GM12878 (cell line): ENCODE measurements around the gene PARP16. TPM values are rescaled to one million over a fixed set of nuclear protein-coding genes. Genes with fewer than 3 reads are reported as not detected.

Source experiments
- ATAC-seq: fragments of 200-7000 bp; cut with Tn5 transposase; 3 replicates; pipeline ENCODE4 v1.9.1; 2020; ENCODE audit warnings: mild to moderate bottlenecking, moderate library complexity
- BruUV-seq: library from RNA; stranded (reverse); fragments of 400-500 nt; replicated peaks from 2 replicates; lab custom pipeline; 2021; lab: Mats Ljungman, UMichigan
- CTCF ChIA-PET: fragments of 300-600 bp; sonication (Branson Sonifier 250); formaldehyde crosslinking; extraction: SDS; loops from one replicate; lab custom pipeline; 2021; ENCODE audit warnings: inconsistent platforms; lab: Yijun Ruan, JAX
- POLR2A ChIA-PET: fragments of 350-600 bp; formaldehyde crosslinking; extraction: SDS; loops from one replicate; lab custom pipeline; 2021; ENCODE audit warnings: inconsistent platforms; lab: Charles Lee
- RAD21 ChIA-PET: fragments of 300-600 bp; sonication (Branson Sonifier 250); formaldehyde crosslinking; loops from one replicate; lab custom pipeline; 2023; ENCODE audit warnings: antibody characterized with exemption; ENCODE audit not compliant: unreplicated experiment; lab: Charles Lee
- SMC1A ChIA-PET: fragments of 300-600 bp; sonication (Branson Sonifier 250); formaldehyde crosslinking; loops from one replicate; lab custom pipeline; 2023; ENCODE audit not compliant: unreplicated experiment, uncharacterized antibody; lab: Charles Lee
- DNase-seq: peaks from one replicate; pipeline ENCODE4 v3.0.0-alpha.2; 2011; ENCODE audit warnings: low read depth, low spot score
- FAIRE-seq: peaks from 3 replicates; lab custom pipeline; 2011; peaks lifted over from hg19 to GRCh38; lab: Jason Lieb, UNC
- H2AFZ ChIP-seq: 2 replicates; pipeline ENCODE4 v1.6.0; 2011; ENCODE audit warnings: low read depth, low read length, control low read depth; ENCODE audit not compliant: control insufficient read depth
- H3K27ac ChIP-seq: 2 replicates; pipeline ENCODE4 v1.5.1; 2011; ENCODE audit warnings: control low read depth; ENCODE audit not compliant: control insufficient read depth, insufficient read depth
- H3K27me3 ChIP-seq, 2 experiments: replicated peaks in 1 of 2; 2 replicates each; pipeline versions ENCODE4 v1.6.0 to v1.6.1; 2011; ENCODE audit warnings: low read length in 1 of 2; ENCODE audit not compliant: control insufficient read depth in 2 of 2, insufficient read depth in 2 of 2
- H3K36me3 ChIP-seq, 2 experiments: 2 replicates each; pipeline ENCODE4 v1.5.1; 2011; ENCODE audit warnings: low read length in 1 of 2; ENCODE audit not compliant: control insufficient read depth in 2 of 2, insufficient read depth in 2 of 2
- H3K4me1 ChIP-seq: 2 replicates; pipeline ENCODE4 v1.6.1; 2011; ENCODE audit warnings: mild to moderate bottlenecking, low read length, moderate library complexity, mixed read lengths; ENCODE audit not compliant: control insufficient read depth, insufficient read depth
- H3K4me2 ChIP-seq: 2 replicates; pipeline ENCODE4 v1.6.0; 2011; ENCODE audit warnings: control low read depth; ENCODE audit not compliant: control insufficient read depth, insufficient read depth
- H3K4me3 ChIP-seq: fragments of 200-600 bp; sonication (generic); 2 replicates; pipeline ENCODE4 v1.5.1; 2016
- H3K79me2 ChIP-seq: 2 replicates; pipeline ENCODE4 v1.6.0; 2011; ENCODE audit warnings: low read length; ENCODE audit not compliant: control insufficient read depth, insufficient read depth
- H3K9ac ChIP-seq: 2 replicates; pipeline ENCODE4 v1.8.0; 2011; ENCODE audit warnings: low read length, control low read depth, mixed read lengths; ENCODE audit not compliant: control insufficient read depth, insufficient read depth
- H3K9me3 ChIP-seq: replicated peaks from 3 replicates; pipeline ENCODE4 v1.5.1; 2011; ENCODE audit warnings: mild to moderate bottlenecking, low read length; ENCODE audit not compliant: control insufficient read depth, insufficient read depth
- H4K20me1 ChIP-seq: 2 replicates; pipeline ENCODE4 v1.6.0; 2011; ENCODE audit not compliant: control insufficient read depth, insufficient read depth
- FOXK2 ChIP-seq: fragments of 450-650 bp; IDR thresholded peaks from 2 replicates; pipeline ENCODE4 v1.6.1; 2017; ENCODE audit warnings: mild to moderate bottlenecking, moderate library complexity
- FOXM1 ChIP-seq: IDR thresholded peaks from 2 replicates; pipeline ENCODE4 v1.6.1; 2012; ENCODE audit warnings: low read depth, mild to moderate bottlenecking, inconsistent platforms, low read length, moderate library complexity
- IKZF2 ChIP-seq, 2 experiments: fragments of 450-650 bp; IDR thresholded peaks; 2 replicates each; pipeline ENCODE4 v1.6.1; 2017; ENCODE audit warnings: mild to moderate bottlenecking in 2 of 2, moderate library complexity in 2 of 2
- MEF2B ChIP-seq: fragments of 450-650 bp; IDR thresholded peaks from 2 replicates; pipeline ENCODE4 v1.6.1; 2018; ENCODE audit warnings: mild to moderate bottlenecking, moderate library complexity; ENCODE audit not compliant: partially characterized antibody, poor library complexity, severe bottlenecking
- MTA3 ChIP-seq: IDR thresholded peaks from 2 replicates; pipeline ENCODE4 v1.6.1; 2012; ENCODE audit warnings: low read length, inconsistent platforms, borderline replicate concordance
- POU2F2 ChIP-seq: IDR thresholded peaks from 3 replicates; pipeline ENCODE4 v1.6.1; 2011; ENCODE audit warnings: low read depth, mild to moderate bottlenecking, low read length, borderline replicate concordance
- RFX5 ChIP-seq: IDR thresholded peaks from 2 replicates; pipeline ENCODE4 v1.6.1; 2011; ENCODE audit warnings: low read depth, low read length, improper control_type of control experiment
- SMARCA5 ChIP-seq: fragments of 450-650 bp; IDR thresholded peaks from 2 replicates; pipeline ENCODE4 v1.6.1; 2017; ENCODE audit warnings: mild to moderate bottlenecking
- ZNF687 ChIP-seq: fragments of 450-650 bp; IDR thresholded peaks from 2 replicates; pipeline ENCODE4 v1.6.1; 2017; ENCODE audit warnings: mild to moderate bottlenecking, moderate library complexity
- WGBS: methylation state at CpG from one replicate; pipeline ENCODE4 v1.1.6; 2016; ENCODE audit warnings: low lambda C conversion rate; ENCODE audit not compliant: insufficient replicate concordance, insufficient coverage; ENCODE audit errors: missing lambda C conversion rate; 5-methylcytosine and 5-hydroxymethylcytosine counted together
- in situ Hi-C: fragments of 300-500 bp; cut with MboI; formaldehyde crosslinking; loops from 9 replicates; pipeline ENCODE4 v1.14.3; 2018; ENCODE audit warnings: mixed read lengths
- intact Hi-C: fragments of 100-400 bp; cut with micrococcal nuclease; formaldehyde crosslinking; loops from one replicate; pipeline ENCODE4 v1.14.2; 2022; ENCODE audit not compliant: unreplicated experiment
- polyA plus RNA-seq, 11 experiments: library from polyadenylated mRNA; depleted of rRNA in 4 of 11; unstranded in 6 of 11; stranded (reverse) in 5 of 11; fragments of >200 nt; fragmentation: Nextera tagmentation in 4 of 11; fragmentation: Illumina TruSeq in 1 of 11; extraction: Ambion mirVana in 4 of 11; extraction: Trizol in 1 of 11; gene quantifications; 1 replicate in 1 of 11; 2 replicates in 10 of 11; pipeline versions ENCODE4 v1.2.1 to v1.2.3, GENCODE V29; 2011 to 2016; ENCODE audit warnings: inconsistent platforms in 2 of 11, missing spikeins in 2 of 11, low read depth in 1 of 11
- total RNA-seq, 4 experiments: library from RNA; depleted of rRNA in 3 of 4; stranded (reverse); fragments of >200 nt in 3 of 4; fragmentation: Illumina TruSeq in 1 of 4; extraction: Trizol in 1 of 4; gene quantifications; 2 replicates each; pipeline versions ENCODE4 v1.2.1 to v1.2.3, GENCODE V29; 2013 to 2021
- TF ChIP-seq, protein P1 (sequence below): fragments of 450-650 bp; IDR thresholded peaks from 2 replicates; pipeline ENCODE4 v1.6.1; 2017; ENCODE audit warnings: mild to moderate bottlenecking

Gene PARP16
- total and polyA plus RNA-seq, 10 of the 15 experiments (the other 5 are each of a cell fraction or from before 2014, with no cell fraction given): 4.9 to 15.7 (median 9.9) TPM

DNA sequence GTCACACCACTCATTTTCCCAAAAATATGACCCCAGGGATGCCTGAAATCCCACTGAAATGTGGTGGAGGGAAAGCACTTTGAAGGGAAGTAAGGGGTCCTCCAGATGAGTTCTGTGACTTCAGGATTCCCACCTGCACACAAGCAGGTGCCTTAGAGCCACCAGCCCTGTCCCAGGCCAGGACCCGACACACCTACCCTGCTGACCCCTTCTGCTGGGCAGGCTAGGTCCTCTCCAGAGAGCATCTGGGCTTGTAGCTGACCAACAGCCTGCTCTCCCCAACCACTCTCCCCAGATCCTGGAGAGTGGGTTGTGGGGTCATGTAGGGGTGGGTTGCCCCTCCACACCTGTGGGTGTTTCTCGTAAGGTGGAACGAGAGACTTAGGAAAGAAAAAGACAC, 60.5 kb downstream of the PARP16 start (continued):
- TF ChIP-seq ZNF687: no peak
- no peak for TF ChIP-seq POU2F2
- no peak for TF ChIP-seq MTA3

DNA sequence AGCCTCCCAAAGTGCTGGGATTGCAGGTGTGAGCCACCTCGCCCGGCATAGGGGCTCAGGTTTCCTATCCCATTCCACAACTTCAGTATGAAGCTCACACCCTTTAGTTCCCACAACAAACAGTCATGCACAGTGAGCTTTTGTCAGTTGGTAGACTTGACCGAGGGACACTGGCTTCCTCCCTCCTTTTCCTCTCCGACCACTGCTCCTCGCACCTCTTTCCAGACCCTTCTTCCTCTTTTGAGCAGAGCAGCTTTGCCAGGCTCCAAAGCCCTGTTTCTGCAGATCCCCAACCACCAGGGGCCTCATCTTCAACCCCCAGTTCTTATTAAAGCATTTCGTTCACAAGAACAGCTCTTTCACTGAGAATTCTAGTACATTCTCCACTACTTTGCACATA, 62.7 kb downstream of the PARP16 start:
- H3K4me2 ChIP-seq: no peak overlapping the region
- in situ Hi-C loops: no loop called here
- no peaks in the 10 kb centered on the region for H4K20me1 ChIP-seq
- H3K9ac ChIP-seq: no peak overlapping the region
- FAIRE-seq (no peak), ATAC-seq (no peak), DNase-seq (no peak)
- no peaks in the 10 kb centered on the region for H3K4me1 ChIP-seq
- H3K9me3 ChIP-seq: no peaks in the 10 kb centered on the region
- 28% methylated on average over 6 of the region's 6 CpGs for WGBS
- no peak overlapping the region for H3K27ac ChIP-seq
- TF ChIP-seq MEF2B (no peak), FOXK2 (no peak), IKZF2 (IDR thresholded peaks at IDR 0.05) (no peak), RFX5 (no peak), FOXM1 (no peak), SMARCA5 (no peak)
- TF ChIP-seq, protein P1, sequence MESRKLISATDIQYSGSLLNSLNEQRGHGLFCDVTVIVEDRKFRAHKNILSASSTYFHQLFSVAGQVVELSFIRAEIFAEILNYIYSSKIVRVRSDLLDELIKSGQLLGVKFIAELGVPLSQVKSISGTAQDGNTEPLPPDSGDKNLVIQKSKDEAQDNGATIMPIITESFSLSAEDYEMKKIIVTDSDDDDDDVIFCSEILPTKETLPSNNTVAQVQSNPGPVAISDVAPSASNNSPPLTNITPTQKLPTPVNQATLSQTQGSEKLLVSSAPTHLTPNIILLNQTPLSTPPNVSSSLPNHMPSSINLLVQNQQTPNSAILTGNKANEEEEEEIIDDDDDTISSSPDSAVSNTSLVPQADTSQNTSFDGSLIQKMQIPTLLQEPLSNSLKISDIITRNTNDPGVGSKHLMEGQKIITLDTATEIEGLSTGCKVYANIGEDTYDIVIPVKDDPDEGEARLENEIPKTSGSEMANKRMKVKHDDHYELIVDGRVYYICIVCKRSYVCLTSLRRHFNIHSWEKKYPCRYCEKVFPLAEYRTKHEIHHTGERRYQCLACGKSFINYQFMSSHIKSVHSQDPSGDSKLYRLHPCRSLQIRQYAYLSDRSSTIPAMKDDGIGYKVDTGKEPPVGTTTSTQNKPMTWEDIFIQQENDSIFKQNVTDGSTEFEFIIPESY: no peak
- ChIA-PET SMC1A (no interaction called here), POLR2A (interaction anchor here (0.5 kb wide), 1 partner anchor 52 kb away, joined by 4 read pairs; no protein-coding TSS in a partner anchor), RAD21 (interaction anchor here (0.6 kb wide), 1 partner anchor 51 kb away, joined by 3 read pairs; no protein-coding TSS in a partner anchor), CTCF (interaction anchor here (1.0 kb wide), 1 partner anchor 12 kb away, joined by 4 read pairs; the partner anchor contains the start of gene CILP)
- no peak overlapping the region for H3K4me3 ChIP-seq
- intact Hi-C loops: no loop called here
- H3K27me3 ChIP-seq: no peaks in the 10 kb centered on the region
- H2AFZ ChIP-seq: no peak overlapping the region
- H3K79me2 ChIP-seq: no peaks in the 10 kb centered on the region
- no peaks in the 10 kb centered on the region for H3K36me3 ChIP-seq
- no TSS peak for BruUV-seq
